ENCODE data around the gene CDC37L1. TPM values are rescaled to one million over a fixed set of nuclear protein-coding genes. Genes with fewer than 3 reads are reported as not detected.

The CDC37L1 gene
- polyA plus RNA-seq, 1 donor (not counting 4 experiments of a cell fraction or from before 2014, with no cell fraction given), result 15.5 TPM

GRCh38 chr9:4669890-4670289 lies 9.5 kb upstream of the CDC37L1 start:
- no peaks in the 10 kb centered on the region for H3K9me1 ChIP-seq (ENCODE audit: control insufficient read depth, extremely low read depth, insufficient read depth, low read length)
- peaks cover 14% of the 10 kb centered on the region for H3K4me1 ChIP-seq (ENCODE audit: control insufficient read depth, extremely low read depth, insufficient read depth, low read length)
- H3K9me3 ChIP-seq (ENCODE audit: control insufficient read depth, low read depth, low read length), result no peaks in the 10 kb centered on the region
- H4K20me1 ChIP-seq (ENCODE audit: control insufficient read depth, extremely low read depth, insufficient read depth, low read length), result no peaks in the 10 kb centered on the region
- H3K36me3 ChIP-seq (ENCODE audit: control insufficient read depth in 2 of 2, extremely low read depth in 1 of 2, insufficient read depth in 2 of 2, low read length in 2 of 2), result no peaks in the 10 kb centered on the region
- no peak overlapping the region for H3K4me3 ChIP-seq (ENCODE audit: control insufficient read depth in 2 of 3, extremely low read depth in 1 of 3, insufficient read depth in 2 of 3, low read depth in 1 of 3, low read length in 3 of 3)
- H2AFZ ChIP-seq (ENCODE audit: control insufficient read depth, low read length), result no peak overlapping the region
- no peak overlapping the region for H3K9ac ChIP-seq (ENCODE audit: control insufficient read depth, extremely low read depth, insufficient read depth, low read length)
- no peak overlapping the region for H3K4me2 ChIP-seq (ENCODE audit: control insufficient read depth, extremely low read depth, insufficient read depth, low read depth, low read length)
- DNase-seq (ENCODE audit: low read depth, low spot score) (no peak), FAIRE-seq (no peak)
- TF ChIP-seq EZH2 (IDR thresholded peaks at IDR 0.05; ENCODE audit: low read length) (no peak), CTCF (optimal IDR thresholded peaks at IDR 0.05 in 1 of 3, IDR thresholded peaks at IDR 0.05 in 1 of 3, conservative IDR thresholded peaks at IDR 0.05 in 1 of 3; ENCODE audit: extremely low read depth in 1 of 3, insufficient read depth in 2 of 3, low read length in 3 of 3) (no peak)
- no peaks in the 10 kb centered on the region for H3K27me3 ChIP-seq (ENCODE audit: control insufficient read depth, extremely low read depth, insufficient read depth, low read length)
- H3K79me2 ChIP-seq (ENCODE audit: control insufficient read depth, insufficient read depth, low read length), result no peaks in the 10 kb centered on the region
- no peak overlapping the region for H3K27ac ChIP-seq (ENCODE audit: control insufficient read depth, insufficient read depth, low read length)
- dilution Hi-C loops (cut with MboI; ENCODE audit: extremely low pct_ligation_motif_present, low sequenced_read_pairs), result no loop called here

GRCh38 chr9:4670591-4670990 lies 8.8 kb upstream of the CDC37L1 start:
- Histone ChIP-seq H3K36me3 (ENCODE audit: control insufficient read depth in 2 of 2, extremely low read depth in 1 of 2, insufficient read depth in 2 of 2, low read length in 2 of 2) (no peaks in the 10 kb centered on the region), H3K27me3 (ENCODE audit: control insufficient read depth, extremely low read depth, insufficient read depth, low read length) (no peaks in the 10 kb centered on the region), H3K4me2 (ENCODE audit: control insufficient read depth, extremely low read depth, insufficient read depth, low read depth, low read length) (no peak overlapping the region), H3K4me1 (ENCODE audit: control insufficient read depth, extremely low read depth, insufficient read depth, low read length) (peaks cover 8% of the 10 kb centered on the region), H3K9me1 (ENCODE audit: control insufficient read depth, extremely low read depth, insufficient read depth, low read length) (no peaks in the 10 kb centered on the region), H4K20me1 (ENCODE audit: control insufficient read depth, extremely low read depth, insufficient read depth, low read length) (no peaks in the 10 kb centered on the region), H3K4me3 (ENCODE audit: control insufficient read depth in 2 of 3, extremely low read depth in 1 of 3, insufficient read depth in 2 of 3, low read depth in 1 of 3, low read length in 3 of 3) (no peak overlapping the region), H3K27ac (ENCODE audit: control insufficient read depth, insufficient read depth, low read length) (no peak overlapping the region), H3K9me3 (ENCODE audit: control insufficient read depth, low read depth, low read length) (no peaks in the 10 kb centered on the region), H2AFZ (ENCODE audit: control insufficient read depth, low read length) (no peak overlapping the region), H3K79me2 (ENCODE audit: control insufficient read depth, insufficient read depth, low read length) (no peaks in the 10 kb centered on the region), H3K9ac (ENCODE audit: control insufficient read depth, extremely low read depth, insufficient read depth, low read length) (no peak overlapping the region)
- TF ChIP-seq CTCF (optimal IDR thresholded peaks at IDR 0.05 in 1 of 3, IDR thresholded peaks at IDR 0.05 in 1 of 3, conservative IDR thresholded peaks at IDR 0.05 in 1 of 3; ENCODE audit: extremely low read depth in 1 of 3, insufficient read depth in 2 of 3, low read length in 3 of 3), result no peak
- dilution Hi-C loops (cut with MboI; ENCODE audit: extremely low pct_ligation_motif_present, low sequenced_read_pairs), result no loop called here
- DNase-seq (ENCODE audit: low read depth, low spot score) (no peak), FAIRE-seq (no peak)
